HL-60/S4 (cell line): ENCODE results near the gene NUDT19.

Experiments used
- in situ Hi-C: fragments of 300-500 bp; cut with MboI; formaldehyde crosslinking; loops from 2 replicates; pipeline ENCODE4 v1.14.3; 2022; ENCODE audit warnings: low sequenced_read_pairs

The NUDT19 gene

GRCh38 chr19:32757189-32757588 is 65.6 kb downstream of the NUDT19 start:
- in situ Hi-C loops: no loop called here
